K562 (cell line): Measurements from ENCODE around the gene ASCC1. TPM values are rescaled to one million over a fixed set of nuclear protein-coding genes. Genes with fewer than 3 reads are reported as not detected.

ENCODE experiments used
- CLOCK ChIP-seq: fragments of 250-450 bp; sonication (Bioruptor Pico); IDR thresholded peaks from 2 replicates; pipeline ENCODE4 v1.4.0; 2020; ENCODE audit warnings: mild to moderate bottlenecking, moderate library complexity, borderline replicate concordance
- E4F1 ChIP-seq: fragments of 250-450 bp; sonication (Bioruptor Pico); IDR thresholded peaks from 2 replicates; pipeline ENCODE4 v1.5.0; 2021; ENCODE audit warnings: mild to moderate bottlenecking, borderline replicate concordance
- HDAC8 ChIP-seq: fragments of 450-650 bp; IDR thresholded peaks from 2 replicates; pipeline ENCODE4 v1.6.1; 2016; ENCODE audit warnings: mild to moderate bottlenecking, missing genetic modification characterization, moderate library complexity, missing compliant biosample characterization
- HINFP ChIP-seq: fragments of 450-650 bp; conservative IDR thresholded peaks from 2 replicates; pipeline ENCODE4 v1.6.1; 2016; ENCODE audit warnings: missing genetic modification characterization, low read depth, mild to moderate bottlenecking, control low read depth, missing compliant biosample characterization
- KAT8 ChIP-seq: fragments of 450-650 bp; IDR thresholded peaks from 2 replicates; pipeline ENCODE4 v1.6.1; 2016; ENCODE audit warnings: low read depth, mild to moderate bottlenecking
- PCBP2 ChIP-seq: fragments of 200-400 bp; formaldehyde crosslinking; IDR thresholded peaks from 2 replicates; pipeline ENCODE4 v1.6.1; 2018; ENCODE audit warnings: low read length, low read depth, mild to moderate bottlenecking, moderate library complexity; ENCODE audit not compliant: poor library complexity, severe bottlenecking
- RCOR1 ChIP-seq, 2 experiments: IDR thresholded peaks; 2 replicates each; pipeline ENCODE4 v1.6.1; 2012; ENCODE audit warnings: low read depth in 2 of 2, low read length in 2 of 2, borderline replicate concordance in 1 of 2, improper control_type of control experiment in 1 of 2
- SRSF9 ChIP-seq: fragments of 200-400 bp; formaldehyde crosslinking; IDR thresholded peaks from 2 replicates; pipeline ENCODE4 v1.6.1; 2017; ENCODE audit warnings: low read depth, low read length, borderline replicate concordance
- TEAD4 ChIP-seq, 2 experiments: sonication (generic) in 1 of 2; formaldehyde crosslinking in 1 of 2; IDR thresholded peaks; 2 replicates each; pipeline versions ENCODE4 v1.6.1 to v1.8.0; 2012 to 2022; ENCODE audit warnings: borderline replicate concordance in 1 of 2, inconsistent platforms in 1 of 2, low read length in 1 of 2, mild to moderate bottlenecking in 1 of 2, missing genetic modification reagents in 1 of 2
- TOE1 ChIP-seq, 2 experiments: fragments of 450-650 bp in 1 of 2; sonication (generic) in 1 of 2; formaldehyde crosslinking in 1 of 2; IDR thresholded peaks; 2 replicates each; pipeline versions ENCODE4 v1.7.1 to v1.8.0; 2016 to 2022; ENCODE audit warnings: borderline replicate concordance in 2 of 2, mild to moderate bottlenecking in 2 of 2, antibody characterized with exemption in 1 of 2, inconsistent platforms in 1 of 2, low read depth in 1 of 2, missing genetic modification reagents in 1 of 2, moderate library complexity in 1 of 2
- ZNF134 ChIP-seq: fragments of 250-450 bp; sonication (Bioruptor Pico); conservative IDR thresholded peaks from 2 replicates; pipeline ENCODE4 v1.4.0; 2020
- ZNF224 ChIP-seq: sonication (generic); formaldehyde crosslinking; IDR thresholded peaks from 2 replicates; pipeline ENCODE4 v1.8.0; 2022; ENCODE audit warnings: mild to moderate bottlenecking, missing genetic modification reagents
- ZNF41 ChIP-seq: fragments of 250-450 bp; sonication (Bioruptor Pico); conservative IDR thresholded peaks from 2 replicates; pipeline ENCODE4 v1.4.0; 2020; ENCODE audit warnings: mild to moderate bottlenecking
- ZNF592 ChIP-seq: fragments of 450-650 bp; IDR thresholded peaks from 2 replicates; pipeline ENCODE4 v1.6.1; 2017; ENCODE audit warnings: antibody characterized with exemption, mild to moderate bottlenecking
- polyA plus RNA-seq, 8 experiments: library from polyadenylated mRNA; depleted of rRNA in 4 of 8; stranded (reverse) in 5 of 8; unstranded in 3 of 8; fragments of >200 nt; fragmentation: Nextera tagmentation in 2 of 8; fragmentation: Illumina TruSeq in 1 of 8; extraction: Ambion mirVana in 2 of 8; extraction: Trizol in 1 of 8; gene quantifications; 2 replicates each; pipeline versions ENCODE4 v1.2.1 to v1.2.3, GENCODE V29; 2011 to 2014; ENCODE audit warnings: inconsistent platforms in 1 of 8, missing spikeins in 1 of 8
- total RNA-seq, 7 experiments: library from RNA; depleted of rRNA in 6 of 7; stranded (reverse); fragments of >200 nt in 6 of 7; fragmentation: Illumina TruSeq in 2 of 7; extraction: Trizol in 2 of 7; gene quantifications; 2 replicates each; pipeline versions ENCODE4 v1.2.1 to v1.2.3, GENCODE V29; 2011 to 2021; ENCODE audit warnings: low replicate concordance in 1 of 7

Gene ASCC1
- total and polyA plus RNA-seq, 9 of the 15 experiments (the other 6 are each of a cell fraction or from before 2014, with no cell fraction given) = 31.7 to 73.3 (median 52.8) TPM

GRCh38 chr10:72218325-72218724, 2.2 kb upstream of the ASCC1 start (continued):
- TF ChIP-seq RCOR1 (IDR thresholded peaks at IDR 0.05; ENCODE audit: borderline replicate concordance in 1 of 2, low read depth in 2 of 2, low read length in 2 of 2) = no peak
- TF ChIP-seq E4F1 = no peak
- TF ChIP-seq HDAC8 (tag) = no peak
- TF ChIP-seq TEAD4 (IDR thresholded peaks at IDR 0.05; ENCODE audit: low read length) = 0 out of 2 replicates have a peak, but pooled peaks have one; percentile 44
- TF ChIP-seq TEAD4 (CRISPR knock-in tag; IDR thresholded peaks at IDR 0.05; ENCODE audit: borderline replicate concordance) = no peak
- TF ChIP-seq CLOCK = no peak
- no peak for TF ChIP-seq ZNF224 (CRISPR knock-in tag)
- TF ChIP-seq KAT8 = no peak
- no peak for TF ChIP-seq TOE1 (IDR thresholded peaks at IDR 0.05; ENCODE audit: borderline replicate concordance)
- TF ChIP-seq TOE1 (CRISPR knock-in tag; IDR thresholded peaks at IDR 0.05; ENCODE audit: borderline replicate concordance, low read depth) = no peak
- TF ChIP-seq PCBP2 = no peak
- TF ChIP-seq SRSF9 = no peak
- TF ChIP-seq ZNF41 (CRISPR knock-in tag) = no peak
- peak; percentile 44; the same call in 1 of the 2 replicates for TF ChIP-seq ZNF592
- no peak for TF ChIP-seq ZNF134 (CRISPR knock-in tag)
- 0 out of 2 replicates have a peak, but pooled peaks have one; percentile 40 for TF ChIP-seq HINFP (tag)
- TF ChIP-seq, all 486 proteins: peak for 15
